Right lobe of liver (tissue), 4 donors: ENCODE measurements around the gene QPCT.

Experiments
- POLR2A ChIP-seq: fragments of 450-650 bp; IDR thresholded peaks from one replicate; pipeline ENCODE4 v1.6.1; 2017; ENCODE audit warnings: antibody characterized with exemption, mild to moderate bottlenecking
- TF ChIP-seq, protein P1 (sequence below), 4 donors: fragments of 200-600 bp in 3 of 4; fragments of 450-650 bp in 1 of 4; IDR thresholded peaks; one replicate each; pipeline versions ENCODE4 v1.5.1 to v1.8.0; 2016 to 2022; ENCODE audit warnings: antibody characterized with exemption in 4 of 4, mild to moderate bottlenecking in 2 of 4
- donor health status: DM: no; HTN: no; CAD: no.
- donor health status: DM: no; HTN: no; CAD: no.
- donor health status: DM: no; HTN: yes; CAD: no.

DNA sequence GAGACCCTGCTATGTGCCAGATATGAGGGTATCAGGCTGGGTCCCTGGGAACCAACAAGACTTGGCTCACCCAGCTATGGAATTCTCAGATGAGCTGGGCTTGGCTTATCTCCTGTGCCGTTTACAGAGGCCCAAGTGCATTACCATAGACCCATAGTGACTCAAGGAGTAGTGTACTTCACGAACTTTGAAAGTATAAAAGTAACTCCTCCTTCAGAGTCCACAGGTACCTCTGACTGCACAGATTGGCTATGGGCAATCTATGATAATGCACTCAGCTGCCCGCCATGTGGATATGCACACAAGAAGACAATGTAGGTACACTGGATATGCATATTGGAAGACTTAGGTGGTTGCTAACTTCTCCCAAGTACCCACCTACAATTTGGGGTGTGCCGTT is 78.4 kb downstream of the QPCT start:
- TF ChIP-seq, protein P1, sequence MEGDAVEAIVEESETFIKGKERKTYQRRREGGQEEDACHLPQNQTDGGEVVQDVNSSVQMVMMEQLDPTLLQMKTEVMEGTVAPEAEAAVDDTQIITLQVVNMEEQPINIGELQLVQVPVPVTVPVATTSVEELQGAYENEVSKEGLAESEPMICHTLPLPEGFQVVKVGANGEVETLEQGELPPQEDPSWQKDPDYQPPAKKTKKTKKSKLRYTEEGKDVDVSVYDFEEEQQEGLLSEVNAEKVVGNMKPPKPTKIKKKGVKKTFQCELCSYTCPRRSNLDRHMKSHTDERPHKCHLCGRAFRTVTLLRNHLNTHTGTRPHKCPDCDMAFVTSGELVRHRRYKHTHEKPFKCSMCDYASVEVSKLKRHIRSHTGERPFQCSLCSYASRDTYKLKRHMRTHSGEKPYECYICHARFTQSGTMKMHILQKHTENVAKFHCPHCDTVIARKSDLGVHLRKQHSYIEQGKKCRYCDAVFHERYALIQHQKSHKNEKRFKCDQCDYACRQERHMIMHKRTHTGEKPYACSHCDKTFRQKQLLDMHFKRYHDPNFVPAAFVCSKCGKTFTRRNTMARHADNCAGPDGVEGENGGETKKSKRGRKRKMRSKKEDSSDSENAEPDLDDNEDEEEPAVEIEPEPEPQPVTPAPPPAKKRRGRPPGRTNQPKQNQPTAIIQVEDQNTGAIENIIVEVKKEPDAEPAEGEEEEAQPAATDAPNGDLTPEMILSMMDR (IDR thresholded peaks at IDR 0.05) = no peak
- TF ChIP-seq POLR2A = no peak
